Measurements from ENCODE around the gene DCC.

The DCC gene

GRCh38 chr18:52715991-52716390, 376.0 kb downstream of the DCC start:
- DNase-seq = no peak

GRCh38 chr18:52716973-52717372, 377.0 kb downstream of the DCC start:
- no peak for DNase-seq

- DNase-seq = no peak
Observed at GRCh38 chr18:52722904-52723303, 382.9 kb downstream of the DCC start.

- DNase-seq = no peak
Observed at GRCh38 chr18:52723550-52723970, 383.6 kb downstream of the DCC start.

- DNase-seq = no peak
Observed at GRCh38 chr18:52730972-52731619, 391.1 kb downstream of the DCC start.

GRCh38 chr18:52738946-52739345, 398.9 kb downstream of the DCC start:
- no peak for DNase-seq

- DNase-seq = no peak
Observed at GRCh38 chr18:52746986-52747385, 407.0 kb downstream of the DCC start.

- no peak for DNase-seq
Observed at GRCh38 chr18:52747869-52748268, 407.9 kb downstream of the DCC start.

- DNase-seq = no peak
Observed at GRCh38 chr18:52748343-52748742, 408.3 kb downstream of the DCC start.

GRCh38 chr18:52749542-52749941, 409.5 kb downstream of the DCC start:
- DNase-seq = no peak

- DNase-seq = no peak
Observed at GRCh38 chr18:52750995-52751394, 411.0 kb downstream of the DCC start.

GRCh38 chr18:52764316-52764715, 424.3 kb downstream of the DCC start:
- no peak for DNase-seq

GRCh38 chr18:52766002-52766545, 426.1 kb downstream of the DCC start:
- DNase-seq = no peak

- no peak for DNase-seq
Observed at GRCh38 chr18:52781113-52781512, 441.1 kb downstream of the DCC start.

- DNase-seq = no peak
Observed at GRCh38 chr18:52791321-52791720, 451.3 kb downstream of the DCC start.

- DNase-seq = no peak
Observed at GRCh38 chr18:52812834-52813233, 472.8 kb downstream of the DCC start.

- DNase-seq = no peak
Observed at GRCh38 chr18:52813635-52814416, 473.8 kb downstream of the DCC start.

- DNase-seq = no peak
Observed at GRCh38 chr18:52815651-52816050, 475.7 kb downstream of the DCC start.

GRCh38 chr18:52816121-52816520, 476.1 kb downstream of the DCC start:
- DNase-seq = no peak

GRCh38 chr18:52822160-52822559, 482.2 kb downstream of the DCC start:
- no peak for DNase-seq

- DNase-seq = no peak
Observed at GRCh38 chr18:52824126-52824525, 484.1 kb downstream of the DCC start.

GRCh38 chr18:52826994-52827393, 487.0 kb downstream of the DCC start:
- DNase-seq = no peak

GRCh38 chr18:52829320-52829719, 489.3 kb downstream of the DCC start:
- DNase-seq = no peak

GRCh38 chr18:52829876-52830405, 489.9 kb downstream of the DCC start:
- DNase-seq = no peak
